ENCODE data around the gene ACIN1.

Gene ACIN1

GRCh38 chr14:23028799-23029198 lies 66.1 kb downstream of the ACIN1 start:
- peaks cover 29 to 33% of the 10 kb centered on the region in 2 donors for H3K36me3 ChIP-seq (ENCODE audit: control insufficient read depth in 2 of 2, insufficient read depth in 2 of 2, low read length in 2 of 2)

DNA sequence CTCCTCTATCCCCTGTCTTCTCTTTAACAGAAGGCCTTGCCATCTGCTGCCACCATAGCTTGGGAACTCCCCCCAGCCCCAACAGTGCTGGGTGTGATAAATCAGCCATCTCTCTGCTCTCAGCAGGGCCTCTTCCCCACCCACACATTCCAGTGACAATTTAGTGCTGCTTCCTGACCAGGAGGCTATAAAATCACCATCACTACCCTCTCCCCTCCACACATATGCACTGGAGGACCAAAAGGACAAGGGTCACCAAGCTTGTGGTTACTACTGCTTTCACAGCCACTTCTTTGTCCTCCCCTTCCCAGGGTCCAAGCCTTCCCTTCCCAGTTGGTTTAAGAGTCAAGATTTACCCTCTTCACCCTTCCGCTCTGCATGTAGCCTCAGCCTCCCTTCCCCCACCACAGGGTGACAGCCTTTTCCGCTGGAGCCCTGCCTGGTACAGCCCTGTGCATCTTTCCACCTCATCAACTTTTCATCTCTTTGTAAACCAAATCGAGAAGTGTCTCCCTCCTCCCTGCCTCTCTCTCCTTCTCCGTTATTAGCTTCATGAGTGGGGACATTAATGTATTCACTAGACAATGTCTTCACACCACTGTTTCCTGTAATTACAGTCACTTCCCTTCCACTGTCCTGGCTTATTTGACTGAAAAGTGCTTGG lies 69.7 kb downstream of the ACIN1 start:
- Histone ChIP-seq H3K9ac (ENCODE audit: low read depth in 1 of 2, low read length in 2 of 2) (no peak overlapping the region), H3K27me3 (ENCODE audit: control insufficient read depth in 2 of 2, insufficient read depth in 2 of 2, low read length in 2 of 2) (no peaks in the 10 kb centered on the region), H3K27ac (ENCODE audit: low read depth in 2 of 2, low read length in 2 of 2) (no peak overlapping the region), H3K36me3 (ENCODE audit: control insufficient read depth in 2 of 2, insufficient read depth in 2 of 2, low read length in 2 of 2) (peaks cover 12 to 18% of the 10 kb centered on the region in 2 donors), H3K4me1 (ENCODE audit: control insufficient read depth in 2 of 2, insufficient read depth in 2 of 2, low read length in 2 of 2) (peaks cover 0 to 2% of the 10 kb centered on the region in 2 donors), H3K4me3 (ENCODE audit: low read length in 2 of 2) (no peak overlapping the region), H3K9me3 (ENCODE audit: control insufficient read depth in 2 of 2, low read length in 2 of 2) (no peaks in the 10 kb centered on the region)

More at GRCh38 chr14:23028799-23029198, 66.1 kb downstream of the ACIN1 start:
- Histone ChIP-seq H3K4me3 (ENCODE audit: low read length in 2 of 2) (no peak overlapping the region), H3K9ac (ENCODE audit: low read depth in 1 of 2, low read length in 2 of 2) (no peak overlapping the region), H3K27me3 (ENCODE audit: control insufficient read depth in 2 of 2, insufficient read depth in 2 of 2, low read length in 2 of 2) (no peaks in the 10 kb centered on the region), H3K9me3 (ENCODE audit: control insufficient read depth in 2 of 2, low read length in 2 of 2) (no peaks in the 10 kb centered on the region), H3K27ac (ENCODE audit: low read depth in 2 of 2, low read length in 2 of 2) (no peak overlapping the region), H3K4me1 (ENCODE audit: control insufficient read depth in 2 of 2, insufficient read depth in 2 of 2, low read length in 2 of 2) (peaks cover 6 to 9% of the 10 kb centered on the region in 2 donors)

DNA sequence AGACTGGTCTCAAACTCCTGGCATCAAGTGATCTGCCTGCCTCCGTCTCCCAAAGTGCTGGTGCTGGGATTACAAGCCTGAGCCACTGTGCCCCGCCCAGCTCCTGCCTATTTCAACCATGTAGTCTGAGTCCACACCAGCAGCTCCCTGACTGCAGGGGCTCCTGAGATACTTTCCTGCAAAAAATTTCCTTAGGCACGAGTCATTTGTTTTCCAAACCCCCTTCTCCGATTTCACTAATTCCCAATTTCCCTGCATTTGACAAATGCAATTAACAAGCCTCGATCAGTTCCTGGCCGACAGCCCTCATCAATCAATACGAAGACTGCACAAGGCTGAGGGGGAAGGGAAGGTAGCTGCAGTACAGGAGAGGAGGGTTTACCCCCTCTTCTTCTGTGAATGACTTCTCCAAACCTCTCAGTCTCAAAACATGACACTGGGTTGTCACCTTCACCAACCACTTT lies 70.3 kb downstream of the ACIN1 start:
- Histone ChIP-seq H3K9ac (ENCODE audit: low read depth in 1 of 2, low read length in 2 of 2) (no peak overlapping the region), H3K27me3 (ENCODE audit: control insufficient read depth in 2 of 2, insufficient read depth in 2 of 2, low read length in 2 of 2) (no peaks in the 10 kb centered on the region), H3K4me3 (ENCODE audit: low read length in 2 of 2) (no peak overlapping the region), H3K27ac (ENCODE audit: low read depth in 2 of 2, low read length in 2 of 2) (no peak overlapping the region), H3K36me3 (ENCODE audit: control insufficient read depth in 2 of 2, insufficient read depth in 2 of 2, low read length in 2 of 2) (peaks cover 12 to 18% of the 10 kb centered on the region in 2 donors), H3K4me1 (ENCODE audit: control insufficient read depth in 2 of 2, insufficient read depth in 2 of 2, low read length in 2 of 2) (peaks cover 0 to 2% of the 10 kb centered on the region in 2 donors), H3K9me3 (ENCODE audit: control insufficient read depth in 2 of 2, low read length in 2 of 2) (no peaks in the 10 kb centered on the region)

DNA sequence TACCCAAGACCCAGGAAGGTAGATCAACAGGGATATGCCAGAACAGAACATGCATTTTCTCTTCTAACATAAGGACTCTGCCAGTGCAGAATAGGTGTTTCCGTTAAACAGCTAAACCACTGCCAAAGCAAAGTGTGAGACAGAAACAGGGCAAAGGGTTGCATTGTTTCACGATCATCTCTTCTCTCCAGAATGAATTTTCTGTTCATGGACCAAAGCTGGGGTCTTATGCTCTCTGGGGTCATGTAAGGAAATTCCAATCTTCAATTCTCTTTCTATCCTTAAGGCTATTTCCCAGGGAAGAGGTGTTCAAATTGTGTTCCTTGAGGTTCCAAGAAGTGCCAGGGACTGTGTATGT lies 71.2 kb downstream of the ACIN1 start:
- no peak overlapping the region for H3K9ac ChIP-seq (ENCODE audit: low read depth in 1 of 2, low read length in 2 of 2)
- H3K4me1 ChIP-seq (ENCODE audit: control insufficient read depth in 2 of 2, insufficient read depth in 2 of 2, low read length in 2 of 2): no peaks in the 10 kb centered on the region
- peaks cover 11 to 18% of the 10 kb centered on the region in 2 donors for H3K36me3 ChIP-seq (ENCODE audit: control insufficient read depth in 2 of 2, insufficient read depth in 2 of 2, low read length in 2 of 2)
- no peaks in the 10 kb centered on the region for H3K27me3 ChIP-seq (ENCODE audit: control insufficient read depth in 2 of 2, insufficient read depth in 2 of 2, low read length in 2 of 2)
- no peak overlapping the region for H3K27ac ChIP-seq (ENCODE audit: low read depth in 2 of 2, low read length in 2 of 2)
- no peak overlapping the region for H3K4me3 ChIP-seq (ENCODE audit: low read length in 2 of 2)
- H3K9me3 ChIP-seq (ENCODE audit: control insufficient read depth in 2 of 2, low read length in 2 of 2): no peaks in the 10 kb centered on the region

DNA sequence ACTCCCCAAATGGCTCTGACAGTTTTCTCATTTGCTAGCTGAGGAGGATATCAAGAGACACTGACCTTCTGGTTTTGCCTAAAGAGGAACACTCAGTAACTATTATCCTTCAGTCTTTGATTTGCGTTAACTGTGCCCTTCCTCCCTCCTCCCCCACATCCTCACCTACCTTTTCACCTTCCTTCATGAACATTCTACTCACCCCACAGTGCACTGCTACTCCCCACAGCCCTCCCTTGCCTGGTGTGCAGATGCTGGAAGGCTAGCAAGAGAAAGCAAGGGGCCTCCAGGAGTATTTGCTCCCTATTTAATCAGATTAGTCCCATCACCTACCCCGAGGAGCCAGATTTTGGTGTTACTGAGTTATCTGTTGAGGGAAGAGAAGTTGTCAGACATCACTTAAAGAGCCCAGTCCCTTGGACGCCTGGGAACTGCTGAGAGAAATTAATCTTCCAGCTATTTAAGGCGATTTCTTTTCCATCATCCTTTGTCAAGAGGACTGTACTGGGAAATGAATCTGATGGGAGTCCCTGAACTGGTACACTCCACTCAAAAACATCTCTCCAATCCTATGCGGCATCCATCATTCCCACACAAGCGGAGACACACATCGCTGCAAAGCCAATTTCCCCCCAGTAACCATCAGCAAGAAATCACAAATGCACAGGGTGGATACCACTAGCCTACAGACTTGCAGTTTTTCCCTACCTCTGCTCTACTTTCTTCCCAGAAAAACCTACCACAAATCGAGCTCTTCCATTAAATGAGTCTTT lies 71.7 kb downstream of the ACIN1 start:
- H3K9ac ChIP-seq (ENCODE audit: low read depth in 1 of 2, low read length in 2 of 2): no peak overlapping the region
- H3K36me3 ChIP-seq (ENCODE audit: control insufficient read depth in 2 of 2, insufficient read depth in 2 of 2, low read length in 2 of 2): peaks cover 10 to 16% of the 10 kb centered on the region in 2 donors
- H3K27me3 ChIP-seq (ENCODE audit: control insufficient read depth in 2 of 2, insufficient read depth in 2 of 2, low read length in 2 of 2): no peaks in the 10 kb centered on the region
- H3K4me1 ChIP-seq (ENCODE audit: control insufficient read depth in 2 of 2, insufficient read depth in 2 of 2, low read length in 2 of 2): no peaks in the 10 kb centered on the region
- no peaks in the 10 kb centered on the region for H3K9me3 ChIP-seq (ENCODE audit: control insufficient read depth in 2 of 2, low read length in 2 of 2)
- H3K4me3 ChIP-seq (ENCODE audit: low read length in 2 of 2): no peak overlapping the region
- no peak overlapping the region for H3K27ac ChIP-seq (ENCODE audit: low read depth in 2 of 2, low read length in 2 of 2)

GRCh38 chr14:23021889-23022442 lies 73.0 kb downstream of the ACIN1 start:
- Histone ChIP-seq H3K9ac (ENCODE audit: low read depth in 1 of 2, low read length in 2 of 2) (no peak overlapping the region), H3K27ac (ENCODE audit: low read depth in 2 of 2, low read length in 2 of 2) (no peak overlapping the region), H3K27me3 (ENCODE audit: control insufficient read depth in 2 of 2, insufficient read depth in 2 of 2, low read length in 2 of 2) (no peaks in the 10 kb centered on the region), H3K4me1 (ENCODE audit: control insufficient read depth in 2 of 2, insufficient read depth in 2 of 2, low read length in 2 of 2) (no peaks in the 10 kb centered on the region), H3K9me3 (ENCODE audit: control insufficient read depth in 2 of 2, low read length in 2 of 2) (no peaks in the 10 kb centered on the region), H3K36me3 (ENCODE audit: control insufficient read depth in 2 of 2, insufficient read depth in 2 of 2, low read length in 2 of 2) (peaks cover 10 to 16% of the 10 kb centered on the region in 2 donors), H3K4me3 (ENCODE audit: low read length in 2 of 2) (no peak overlapping the region)

GRCh38 chr14:23021434-23021833 lies 73.5 kb downstream of the ACIN1 start:
- Histone ChIP-seq H3K36me3 (ENCODE audit: control insufficient read depth in 2 of 2, insufficient read depth in 2 of 2, low read length in 2 of 2) (peaks cover 10 to 14% of the 10 kb centered on the region in 2 donors), H3K4me3 (ENCODE audit: low read length in 2 of 2) (no peak overlapping the region), H3K27me3 (ENCODE audit: control insufficient read depth in 2 of 2, insufficient read depth in 2 of 2, low read length in 2 of 2) (no peaks in the 10 kb centered on the region), H3K9me3 (ENCODE audit: control insufficient read depth in 2 of 2, low read length in 2 of 2) (no peaks in the 10 kb centered on the region), H3K9ac (ENCODE audit: low read depth in 1 of 2, low read length in 2 of 2) (no peak overlapping the region), H3K4me1 (ENCODE audit: control insufficient read depth in 2 of 2, insufficient read depth in 2 of 2, low read length in 2 of 2) (no peaks in the 10 kb centered on the region), H3K27ac (ENCODE audit: low read depth in 2 of 2, low read length in 2 of 2) (no peak overlapping the region)

DNA sequence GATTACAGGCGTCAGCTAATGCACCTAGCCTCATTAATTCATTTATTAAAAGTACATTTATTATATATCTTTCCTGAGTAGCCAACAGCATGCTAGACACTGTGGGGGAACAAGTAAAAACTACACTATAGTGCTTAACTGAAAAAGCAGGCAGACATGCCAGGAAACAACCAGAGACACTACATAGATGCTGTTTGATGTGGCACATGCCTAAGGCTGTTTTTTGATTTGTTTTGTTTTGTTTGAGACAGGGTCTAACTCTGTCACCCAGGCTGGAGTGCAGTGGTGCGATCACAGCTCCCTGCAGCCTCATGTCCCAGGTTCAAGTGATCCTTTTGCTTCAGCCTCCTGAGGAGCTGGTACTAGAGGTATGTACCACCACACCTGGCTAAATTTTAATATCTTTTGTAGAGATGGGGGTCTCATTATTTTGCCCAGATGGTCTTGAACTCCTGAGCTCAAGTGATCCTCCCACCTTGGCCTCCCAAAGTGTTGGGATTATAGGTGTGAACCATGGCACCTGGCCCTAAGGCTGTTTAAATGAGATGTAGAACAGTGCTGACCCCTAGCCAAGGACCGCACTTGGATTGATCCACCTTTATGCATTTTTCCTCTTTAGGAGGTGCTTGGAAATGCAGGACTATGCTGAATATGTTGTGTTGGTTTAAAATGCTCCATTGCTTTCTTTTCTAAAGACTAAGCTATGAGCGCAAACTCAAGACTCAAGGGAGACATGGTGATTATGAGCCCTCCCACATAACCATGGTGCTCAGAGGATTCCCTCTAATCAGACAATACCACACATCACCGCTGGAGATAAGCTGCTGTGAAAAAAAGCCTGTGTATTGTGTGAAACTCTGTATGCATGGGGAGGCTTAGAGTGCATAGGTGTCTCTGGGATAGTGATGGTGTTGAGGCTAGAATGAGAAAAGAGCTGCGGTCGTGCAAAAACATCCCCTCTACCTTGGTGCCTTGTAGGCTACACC lies 74.5 kb downstream of the ACIN1 start:
- H3K36me3 ChIP-seq (ENCODE audit: control insufficient read depth in 2 of 2, insufficient read depth in 2 of 2, low read length in 2 of 2): peaks cover 3 to 7% of the 10 kb centered on the region in 2 donors
- no peak overlapping the region for H3K4me3 ChIP-seq (ENCODE audit: low read length in 2 of 2)
- H3K27me3 ChIP-seq (ENCODE audit: control insufficient read depth in 2 of 2, insufficient read depth in 2 of 2, low read length in 2 of 2): no peaks in the 10 kb centered on the region
- no peak overlapping the region for H3K27ac ChIP-seq (ENCODE audit: low read depth in 2 of 2, low read length in 2 of 2)
- no peaks in the 10 kb centered on the region for H3K9me3 ChIP-seq (ENCODE audit: control insufficient read depth in 2 of 2, low read length in 2 of 2)
- H3K9ac ChIP-seq (ENCODE audit: low read depth in 1 of 2, low read length in 2 of 2): no peak overlapping the region
- H3K4me1 ChIP-seq (ENCODE audit: control insufficient read depth in 2 of 2, insufficient read depth in 2 of 2, low read length in 2 of 2): no peaks in the 10 kb centered on the region

- H3K4me3 ChIP-seq (ENCODE audit: low read length in 2 of 2): no peak overlapping the region
- no peaks in the 10 kb centered on the region for H3K4me1 ChIP-seq (ENCODE audit: control insufficient read depth in 2 of 2, insufficient read depth in 2 of 2, low read length in 2 of 2)
- H3K9me3 ChIP-seq (ENCODE audit: control insufficient read depth in 2 of 2, low read length in 2 of 2): no peaks in the 10 kb centered on the region
- H3K27ac ChIP-seq (ENCODE audit: low read depth in 2 of 2, low read length in 2 of 2): no peak overlapping the region
- H3K9ac ChIP-seq (ENCODE audit: low read depth in 1 of 2, low read length in 2 of 2): no peak overlapping the region
- no peaks in the 10 kb centered on the region for H3K36me3 ChIP-seq (ENCODE audit: control insufficient read depth in 2 of 2, insufficient read depth in 2 of 2, low read length in 2 of 2)
- H3K27me3 ChIP-seq (ENCODE audit: control insufficient read depth in 2 of 2, insufficient read depth in 2 of 2, low read length in 2 of 2): no peaks in the 10 kb centered on the region
Observed at GRCh38 chr14:23018107-23018506, 76.8 kb downstream of the ACIN1 start.

Measured in mucosa of rectum (tissue), 2 donors.